ENCODE data around the gene OLFML1. TPM values are rescaled to one million over a fixed set of nuclear protein-coding genes. Genes with fewer than 3 reads are reported as not detected.

The OLFML1 gene
- total RNA-seq (not detected in 2 replicates), polyA plus RNA-seq (not detected in 2 replicates), polyA minus RNA-seq (not detected in 2 replicates), Bru-seq, nascent RNA (not detected), BruChase-seq, experiment 1, labeled RNA remaining after a 6-hour chase (percentile 4 among the genes with signal in this experiment), BruChase-seq, experiment 2, labeled RNA remaining after a 2-hour chase (not detected)
- not detected in 2 replicates for polyA plus RNA-seq (2011; cell fraction: cytosol; rRNA removed)
- polyA plus RNA-seq (2011; cell fraction: nucleus; rRNA removed) = not detected in 2 replicates
- not detected in 2 replicates for polyA plus RNA-seq (2012)
- polyA minus RNA-seq (2011; cell fraction: cytosol; rRNA and poly(A)+ RNA removed) = 0.61 TPM
- polyA minus RNA-seq (2011; cell fraction: nucleus; rRNA and poly(A)+ RNA removed) = not detected in 2 replicates
- long read RNA-seq = 0 reads

DNA sequence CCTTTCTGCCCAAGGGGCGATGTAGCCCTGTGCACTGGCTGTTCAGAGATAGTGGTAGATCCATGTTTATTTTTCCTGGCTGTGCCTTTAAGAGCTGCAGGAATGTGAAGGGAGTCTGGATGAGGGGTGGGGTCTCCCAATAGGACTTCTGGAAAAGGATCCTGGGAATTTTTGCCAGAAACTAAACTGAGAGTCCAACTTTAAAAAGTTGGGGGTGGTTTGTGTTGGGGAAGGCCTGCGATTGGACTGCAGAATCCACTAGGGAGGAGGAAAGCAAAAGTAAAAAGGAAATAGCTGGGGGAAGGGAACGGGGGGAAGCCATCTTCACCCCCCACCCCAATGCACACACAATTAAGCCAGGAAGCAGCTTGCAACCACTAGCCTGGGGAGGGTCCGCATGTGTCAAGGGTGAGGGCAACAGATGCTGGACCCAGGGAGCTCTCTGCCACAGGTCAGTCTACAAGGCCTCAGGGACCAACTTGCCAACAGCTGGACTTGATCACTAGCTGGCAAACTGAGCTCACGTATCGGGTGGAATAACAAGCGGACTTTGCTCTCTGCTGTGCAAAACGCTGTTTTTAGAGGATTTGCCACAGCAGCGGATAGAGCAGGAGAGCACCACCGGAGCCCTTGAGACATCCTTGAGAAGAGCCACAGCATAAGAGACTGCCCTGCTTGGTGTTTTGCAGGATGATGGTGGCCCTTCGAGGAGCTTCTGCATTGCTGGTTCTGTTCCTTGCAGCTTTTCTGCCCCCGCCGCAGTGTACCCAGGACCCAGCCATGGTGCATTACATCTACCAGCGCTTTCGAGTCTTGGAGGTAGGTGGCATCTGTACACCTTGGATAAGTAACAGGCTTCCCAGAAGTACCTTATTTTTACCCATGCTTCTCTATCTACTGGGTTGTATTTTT, at the start of gene OLFML1:
Gene OLFML1, plus strand, starts transcription at position 321 of the 912 bp plus-strand sequence. Its CDS starts 370 bp downstream, at position 691.
- FAIRE-seq (no peak), DNase-seq (ENCODE audit: low read depth, low spot score) (no peak)
- peaks cover 0 to 2% of the 10 kb centered on the region in 2 experiments for H3K27me3 ChIP-seq (ENCODE audit: control insufficient read depth in 2 of 2, insufficient read depth in 2 of 2, low read length in 2 of 2)
- ChIA-PET CTCF (interaction anchor here (0.8 to 1.1 kb wide), 3 partner anchors 14 to 180 kb away, joined by 3 to 4 read pairs (median 3); no protein-coding TSS in a partner anchor), POLR2A (no interaction called here)
- H3K36me3 ChIP-seq (ENCODE audit: control insufficient read depth in 2 of 2, extremely low read depth in 1 of 2, insufficient read depth in 2 of 2, low read length in 2 of 2) = no peaks in the 10 kb centered on the region
- BruUV-seq (replicated peaks) = no TSS peak
- H3K4me3 ChIP-seq (replicated peaks in 1 of 3; ENCODE audit: insufficient read depth in 1 of 3, low read depth in 1 of 3, low read length in 3 of 3) = no peak within 1 kb of the TSS
- intact Hi-C loops (cut with micrococcal nuclease) (no loop called here), dilution Hi-C loops (cut with MboI; ENCODE audit: extremely low pct_ligation_motif_present, low sequenced_read_pairs) (no loop called here)
- no peaks in the 10 kb centered on the region for H4K20me1 ChIP-seq (replicated peaks; ENCODE audit: control insufficient read depth, extremely low read depth, insufficient read depth, low read length)
- no peak within 1 kb of the TSS for H3K4me2 ChIP-seq (ENCODE audit: insufficient read depth, low read length)
- no peaks in the 10 kb centered on the region for H3K79me2 ChIP-seq (ENCODE audit: control insufficient read depth, insufficient read depth, low read length)
- H3K27ac ChIP-seq (ENCODE audit: insufficient read depth, low read depth, low read length) = no peak within 1 kb of the TSS
- H3K9me3 ChIP-seq (replicated peaks; ENCODE audit: control insufficient read depth, insufficient read depth, low read length) = no peaks in the 10 kb centered on the region
- no peak for TF ChIP-seq EZH2 (IDR thresholded peaks at IDR 0.05; ENCODE audit: borderline replicate concordance, low read depth, low read length, severe bottlenecking)
- TF ChIP-seq MYC (IDR thresholded peaks at IDR 0.05; ENCODE audit: low read depth, low read length) = no peak
- no peak for TF ChIP-seq GATA2 (IDR thresholded peaks at IDR 0.05; ENCODE audit: insufficient read depth, insufficient read length, low read depth, low read length)
- TF ChIP-seq, protein P1, sequence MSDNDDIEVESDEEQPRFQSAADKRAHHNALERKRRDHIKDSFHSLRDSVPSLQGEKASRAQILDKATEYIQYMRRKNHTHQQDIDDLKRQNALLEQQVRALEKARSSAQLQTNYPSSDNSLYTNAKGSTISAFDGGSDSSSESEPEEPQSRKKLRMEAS (IDR thresholded peaks at IDR 0.05; ENCODE audit: insufficient read depth, insufficient read length) = no peak
- no peak for TF ChIP-seq JUN (IDR thresholded peaks at IDR 0.05; ENCODE audit: borderline replicate concordance, insufficient read depth, insufficient read length, low read depth)
- TF ChIP-seq, protein P2, sequence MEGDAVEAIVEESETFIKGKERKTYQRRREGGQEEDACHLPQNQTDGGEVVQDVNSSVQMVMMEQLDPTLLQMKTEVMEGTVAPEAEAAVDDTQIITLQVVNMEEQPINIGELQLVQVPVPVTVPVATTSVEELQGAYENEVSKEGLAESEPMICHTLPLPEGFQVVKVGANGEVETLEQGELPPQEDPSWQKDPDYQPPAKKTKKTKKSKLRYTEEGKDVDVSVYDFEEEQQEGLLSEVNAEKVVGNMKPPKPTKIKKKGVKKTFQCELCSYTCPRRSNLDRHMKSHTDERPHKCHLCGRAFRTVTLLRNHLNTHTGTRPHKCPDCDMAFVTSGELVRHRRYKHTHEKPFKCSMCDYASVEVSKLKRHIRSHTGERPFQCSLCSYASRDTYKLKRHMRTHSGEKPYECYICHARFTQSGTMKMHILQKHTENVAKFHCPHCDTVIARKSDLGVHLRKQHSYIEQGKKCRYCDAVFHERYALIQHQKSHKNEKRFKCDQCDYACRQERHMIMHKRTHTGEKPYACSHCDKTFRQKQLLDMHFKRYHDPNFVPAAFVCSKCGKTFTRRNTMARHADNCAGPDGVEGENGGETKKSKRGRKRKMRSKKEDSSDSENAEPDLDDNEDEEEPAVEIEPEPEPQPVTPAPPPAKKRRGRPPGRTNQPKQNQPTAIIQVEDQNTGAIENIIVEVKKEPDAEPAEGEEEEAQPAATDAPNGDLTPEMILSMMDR (IDR thresholded peaks at IDR 0.05; ENCODE audit: extremely low read depth in 1 of 2, insufficient read depth in 1 of 2, low read depth in 1 of 2, low read length in 2 of 2) = no peak
- no peak for TF ChIP-seq FOS (IDR thresholded peaks at IDR 0.05; ENCODE audit: borderline replicate concordance, insufficient read depth, low read length)
- TF ChIP-seq POLR2A (IDR thresholded peaks at IDR 0.05; ENCODE audit: low read depth, low read length) = no peak
- no peak for TF ChIP-seq POLR2AphosphoS5 (IDR thresholded peaks at IDR 0.05; ENCODE audit: insufficient read depth, low read depth, low read length)
- no peak within 1 kb of the TSS for H3K9ac ChIP-seq (replicated peaks; ENCODE audit: extremely low read depth, insufficient read depth, low read length)
- no peak within 1 kb of the TSS for H2AFZ ChIP-seq (ENCODE audit: low read depth, low read length)
- no peaks in the 10 kb centered on the region for H3K9me1 ChIP-seq (replicated peaks; ENCODE audit: control insufficient read depth, extremely low read depth, insufficient read depth, low read length)
- no peaks in the 10 kb centered on the region for H3K4me1 ChIP-seq (ENCODE audit: control insufficient read depth, extremely low read depth, insufficient read depth, low read length)
